NK-92 (cell line): Measurements from ENCODE around the gene LPCAT2.

Source experiments
- DNase-seq: peaks from one replicate; lab custom pipeline; 2025; ENCODE audit not compliant: unreplicated experiment; lab: John Stamatoyannopoulos, UW

Gene LPCAT2

DNA sequence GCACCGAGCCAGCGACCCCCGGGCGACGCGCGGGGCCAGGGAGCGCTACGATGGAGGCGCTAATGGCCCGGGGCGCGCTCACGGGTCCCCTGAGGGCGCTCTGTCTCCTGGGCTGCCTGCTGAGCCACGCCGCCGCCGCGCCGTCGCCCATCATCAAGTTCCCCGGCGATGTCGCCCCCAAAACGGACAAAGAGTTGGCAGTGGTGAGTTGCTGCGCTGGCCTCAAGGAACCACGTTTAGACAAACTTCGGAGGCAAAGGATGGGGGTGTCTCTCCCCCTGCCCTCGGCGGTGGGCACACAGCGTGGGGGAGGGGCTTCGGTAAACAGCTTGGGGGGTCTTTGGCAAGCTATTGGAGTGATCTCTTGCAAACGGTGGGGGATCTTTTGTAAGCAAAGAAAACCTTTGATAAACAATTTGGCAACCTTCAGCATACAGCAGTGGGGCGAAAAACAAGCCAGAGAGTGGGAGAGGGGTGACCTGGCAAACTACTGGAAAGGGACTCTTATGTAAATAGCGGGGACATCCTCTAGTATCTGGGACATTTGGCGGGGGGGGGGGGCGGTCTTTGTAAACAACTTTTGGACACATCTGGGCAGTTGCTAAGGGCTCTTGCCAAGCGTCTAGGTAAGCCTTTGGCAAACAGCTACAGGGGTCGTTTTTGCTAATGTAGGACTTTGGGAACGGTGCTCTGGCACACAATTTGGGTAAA is 29.3 kb upstream of the LPCAT2 start:
- DNase-seq, result no peak

DNA sequence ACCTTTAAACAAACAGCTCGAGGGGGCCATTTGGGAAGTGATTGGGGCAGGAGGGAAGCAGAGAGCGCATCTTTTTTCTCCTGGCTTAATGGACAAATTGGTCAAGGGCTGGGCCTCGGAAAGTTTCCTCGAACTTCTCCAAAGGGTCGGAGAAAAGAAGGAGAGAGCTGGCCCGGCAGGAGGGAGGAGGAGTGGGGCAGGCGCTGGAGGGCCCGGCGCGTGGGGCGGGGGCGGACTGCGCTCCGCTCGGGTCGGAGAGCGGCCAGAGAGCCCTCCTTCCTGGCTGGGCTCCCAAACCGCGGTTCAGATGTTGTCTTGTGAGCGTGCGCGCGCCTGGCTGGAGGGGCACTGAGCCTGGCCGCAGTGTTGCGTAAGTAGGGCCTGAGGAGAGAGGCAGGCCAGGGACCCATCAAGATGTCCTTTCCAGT is 28.6 kb upstream of the LPCAT2 start:
- no peak for DNase-seq

DNA sequence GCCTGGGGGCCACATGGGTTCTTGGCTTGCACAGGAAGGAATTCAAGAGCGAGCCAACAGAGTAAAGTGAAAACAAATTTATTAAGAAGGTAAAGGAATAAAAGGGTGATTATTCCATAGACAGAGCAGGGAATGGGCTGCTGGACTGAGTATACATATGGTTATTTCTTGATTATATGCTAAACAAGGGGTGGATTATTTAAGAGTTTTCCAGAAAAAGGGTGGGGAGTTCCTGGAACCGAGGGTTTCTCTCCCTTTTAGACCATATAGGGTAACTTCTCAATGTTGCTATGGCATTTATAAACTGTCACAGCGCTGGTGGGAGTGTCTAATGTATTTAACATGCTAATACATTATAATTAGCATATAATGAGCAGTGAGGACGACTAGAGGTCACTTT is 27.8 kb upstream of the LPCAT2 start:
- DNase-seq, result no peak

DNA sequence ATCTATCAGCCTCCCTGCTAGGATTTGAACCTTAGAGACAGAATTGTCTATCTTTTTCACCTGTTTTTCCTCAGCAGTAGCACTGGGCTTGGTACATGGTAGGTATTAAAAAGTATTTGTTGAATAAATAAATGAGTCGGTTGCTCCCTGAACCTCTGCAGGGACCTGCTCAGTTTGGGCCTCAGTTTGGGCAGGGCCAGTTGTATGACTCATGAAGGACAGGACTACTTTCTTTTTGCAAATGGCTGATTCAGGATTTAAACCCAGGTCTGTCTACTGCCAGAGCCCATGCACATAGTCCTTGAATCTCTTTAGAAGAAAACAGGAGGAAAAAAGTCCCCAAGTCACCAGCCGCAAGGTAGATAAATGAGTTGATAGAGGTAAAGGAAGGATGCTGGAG is 26.8 kb upstream of the LPCAT2 start:
- no peak for DNase-seq

DNA sequence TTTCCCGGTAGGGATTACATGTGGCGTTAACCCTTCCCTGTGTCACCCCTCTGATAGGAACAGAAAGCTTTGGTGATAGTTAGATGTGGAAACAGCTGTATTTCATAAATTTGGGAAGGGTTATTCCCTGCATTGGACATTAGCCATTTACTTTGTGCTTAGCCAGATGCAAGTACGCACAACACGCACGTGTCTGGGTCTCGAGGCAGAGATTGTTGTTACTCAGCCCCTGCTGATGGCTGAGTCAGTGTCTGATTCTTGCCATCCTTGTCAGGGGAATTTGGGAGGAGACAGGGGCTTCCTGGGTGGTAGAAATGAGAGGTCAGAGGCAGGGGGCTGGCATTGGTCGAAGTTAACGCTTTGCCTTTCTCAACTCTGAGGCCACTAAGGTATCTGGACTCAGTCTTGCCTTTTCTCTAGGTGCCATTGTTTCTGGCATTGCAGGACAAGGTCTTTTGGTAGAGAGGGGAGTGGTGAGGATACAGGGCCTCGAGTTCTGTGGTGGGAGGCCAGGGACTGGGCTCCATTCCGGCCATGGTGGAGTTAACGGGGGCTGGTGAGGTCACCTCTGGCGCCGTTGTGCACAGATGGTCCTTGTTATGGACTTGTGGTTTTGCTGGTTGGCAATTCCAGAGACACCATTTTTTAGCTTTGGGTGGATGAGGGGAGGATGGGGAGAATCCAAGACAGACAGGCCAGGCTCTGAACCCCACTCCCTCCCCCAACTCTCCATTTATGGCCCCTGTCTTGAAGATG is 21.6 kb upstream of the LPCAT2 start:
- DNase-seq, result no peak

DNA sequence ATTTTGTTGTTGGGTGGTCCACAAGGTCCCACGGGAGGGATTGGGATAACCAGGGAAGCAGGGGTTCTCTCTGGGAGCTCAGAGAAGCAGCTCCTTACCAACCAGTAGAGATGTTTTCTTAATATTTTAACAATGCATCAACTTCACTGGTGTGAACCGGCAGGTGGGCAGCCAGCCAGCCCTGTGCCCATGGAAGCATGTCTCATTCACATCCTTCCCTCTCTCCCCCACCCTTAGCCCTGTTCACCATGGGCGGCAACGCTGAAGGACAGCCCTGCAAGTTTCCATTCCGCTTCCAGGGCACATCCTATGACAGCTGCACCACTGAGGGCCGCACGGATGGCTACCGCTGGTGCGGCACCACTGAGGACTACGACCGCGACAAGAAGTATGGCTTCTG is 20.6 kb upstream of the LPCAT2 start:
- no peak for DNase-seq

DNA sequence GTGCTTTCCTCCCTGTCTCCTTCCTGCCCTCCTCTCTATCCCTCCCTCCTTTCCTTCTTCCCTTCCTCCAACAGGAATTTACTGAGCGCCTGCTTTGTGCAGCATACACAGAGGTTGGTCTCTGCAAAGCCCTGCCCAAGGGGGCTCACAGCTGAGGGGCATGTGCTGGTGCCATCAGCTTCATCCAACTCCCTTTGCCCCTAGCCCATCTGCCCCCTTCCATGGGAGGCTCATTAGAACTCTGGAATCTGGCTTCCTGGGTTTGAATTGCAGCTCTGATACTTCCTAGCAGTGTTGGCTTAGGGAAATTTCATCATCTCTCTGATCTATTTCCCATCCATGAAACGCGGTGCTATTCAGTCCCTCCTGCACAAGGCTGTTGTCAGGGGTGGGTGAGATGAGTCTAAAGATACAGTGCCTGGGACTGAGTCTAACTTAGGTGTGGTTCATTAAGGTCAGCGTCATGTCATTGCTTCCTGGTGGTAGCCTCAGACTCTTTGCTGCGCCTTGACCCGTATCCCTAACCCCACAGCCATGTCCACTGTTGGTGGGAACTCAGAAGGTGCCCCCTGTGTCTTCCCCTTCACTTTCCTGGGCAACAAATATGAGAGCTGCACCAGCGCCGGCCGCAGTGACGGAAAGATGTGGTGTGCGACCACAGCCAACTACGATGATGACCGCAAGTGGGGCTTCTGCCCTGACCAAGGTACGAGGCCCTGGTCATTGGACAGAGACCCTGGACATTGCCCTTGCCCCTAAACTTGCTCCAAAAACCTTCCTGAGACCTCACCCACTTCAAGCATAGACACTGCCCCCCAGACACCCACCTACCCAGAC is 19.5 kb upstream of the LPCAT2 start:
- no peak for DNase-seq

DNA sequence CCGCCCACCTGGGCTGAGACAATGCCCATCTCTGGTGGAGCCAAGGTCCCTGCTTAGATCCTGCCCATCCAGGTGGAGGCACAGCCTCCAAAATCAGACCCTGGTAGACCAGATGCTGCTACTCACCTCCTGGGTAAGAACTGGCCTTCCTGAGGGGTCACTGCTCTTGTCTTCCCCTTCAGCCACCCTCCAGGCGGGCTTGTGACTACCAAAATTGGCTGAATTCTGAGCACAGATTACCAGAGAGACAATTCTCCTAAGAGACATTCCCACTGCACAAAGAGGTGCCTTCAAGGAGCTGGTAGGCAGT is 19.0 kb upstream of the LPCAT2 start:
- DNase-seq, result no peak

DNA sequence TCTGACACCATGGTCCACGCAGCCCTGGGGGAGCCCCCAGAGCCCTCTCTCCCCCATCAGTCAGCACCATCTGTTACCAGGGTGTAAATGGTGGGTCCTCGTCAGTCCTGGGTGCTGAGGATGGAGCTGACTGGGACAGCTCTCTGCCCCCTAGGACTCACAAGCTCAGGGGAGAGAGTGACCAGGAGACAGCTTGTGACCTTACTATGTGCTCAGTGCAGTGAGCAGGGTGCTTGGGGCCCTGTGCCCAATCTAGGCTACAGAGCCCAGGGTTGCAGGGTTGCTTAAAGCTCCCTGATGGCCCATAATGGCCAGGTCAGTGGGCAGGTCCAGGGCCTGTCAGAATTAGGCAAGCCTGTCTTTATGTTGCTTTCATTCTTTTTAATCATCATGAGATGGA is 18.6 kb upstream of the LPCAT2 start:
- DNase-seq, result no peak

DNA sequence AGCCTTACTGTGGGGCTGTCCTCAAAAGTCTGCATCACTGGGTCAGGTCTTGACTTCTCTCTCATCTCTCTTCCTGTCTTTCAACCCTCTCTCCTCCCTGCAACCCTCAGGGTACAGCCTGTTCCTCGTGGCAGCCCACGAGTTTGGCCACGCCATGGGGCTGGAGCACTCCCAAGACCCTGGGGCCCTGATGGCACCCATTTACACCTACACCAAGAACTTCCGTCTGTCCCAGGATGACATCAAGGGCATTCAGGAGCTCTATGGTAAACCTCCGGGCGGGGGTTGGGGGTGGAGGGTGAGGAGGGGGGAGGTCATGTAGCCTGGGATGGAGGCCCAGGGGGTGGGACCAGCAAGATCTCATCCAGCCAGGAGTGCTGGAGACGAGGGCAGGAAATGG is 17.2 kb upstream of the LPCAT2 start:
- DNase-seq, result no peak

DNA sequence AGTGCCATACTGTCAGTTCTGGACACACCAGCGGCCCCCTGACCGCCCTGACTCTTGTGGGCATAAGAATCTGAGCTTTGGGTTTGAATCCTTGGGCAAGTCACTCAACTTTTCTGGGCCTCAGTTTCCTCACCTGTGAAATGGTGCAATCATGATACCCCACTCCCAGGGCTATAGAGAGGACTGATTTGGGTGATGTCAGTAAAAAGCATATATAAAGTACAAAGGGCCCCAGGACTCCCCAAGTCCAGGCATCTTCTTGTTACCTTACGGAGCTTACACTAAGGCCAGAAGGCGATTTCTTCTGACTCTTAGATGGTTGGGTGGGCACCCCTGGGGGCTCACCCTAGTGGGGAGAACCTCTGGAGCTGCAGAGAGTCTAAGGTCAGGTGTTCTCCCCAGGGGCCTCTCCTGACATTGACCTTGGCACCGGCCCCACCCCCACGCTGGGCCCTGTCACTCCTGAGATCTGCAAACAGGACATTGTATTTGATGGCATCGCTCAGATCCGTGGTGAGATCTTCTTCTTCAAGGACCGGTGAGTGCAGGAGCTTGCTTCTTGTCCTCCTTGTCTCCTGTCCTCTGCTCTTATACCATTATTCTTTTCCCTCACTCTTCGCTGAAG is 16.0 kb upstream of the LPCAT2 start:
- no peak for DNase-seq

DNA sequence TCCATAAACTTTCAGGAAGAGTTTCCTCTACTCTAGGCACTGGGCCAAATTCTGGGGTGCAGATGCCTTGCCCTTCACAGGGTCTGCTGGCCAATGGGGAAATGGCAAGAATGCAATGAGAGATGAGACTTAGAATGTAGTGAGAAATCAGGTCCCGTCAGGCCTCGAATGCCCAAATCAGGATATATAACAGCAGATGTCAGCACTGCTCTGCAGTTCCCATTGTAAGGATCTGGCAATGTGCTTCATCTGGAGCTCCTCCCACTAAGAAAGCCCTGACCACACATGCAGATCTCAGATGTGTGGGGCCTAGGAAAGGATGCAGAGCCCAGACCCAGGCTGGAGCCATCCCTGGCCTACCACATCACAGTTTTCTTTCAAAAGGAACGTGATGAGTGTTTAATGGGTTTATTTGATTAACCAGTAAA is 13.9 kb upstream of the LPCAT2 start:
- no peak for DNase-seq

DNA sequence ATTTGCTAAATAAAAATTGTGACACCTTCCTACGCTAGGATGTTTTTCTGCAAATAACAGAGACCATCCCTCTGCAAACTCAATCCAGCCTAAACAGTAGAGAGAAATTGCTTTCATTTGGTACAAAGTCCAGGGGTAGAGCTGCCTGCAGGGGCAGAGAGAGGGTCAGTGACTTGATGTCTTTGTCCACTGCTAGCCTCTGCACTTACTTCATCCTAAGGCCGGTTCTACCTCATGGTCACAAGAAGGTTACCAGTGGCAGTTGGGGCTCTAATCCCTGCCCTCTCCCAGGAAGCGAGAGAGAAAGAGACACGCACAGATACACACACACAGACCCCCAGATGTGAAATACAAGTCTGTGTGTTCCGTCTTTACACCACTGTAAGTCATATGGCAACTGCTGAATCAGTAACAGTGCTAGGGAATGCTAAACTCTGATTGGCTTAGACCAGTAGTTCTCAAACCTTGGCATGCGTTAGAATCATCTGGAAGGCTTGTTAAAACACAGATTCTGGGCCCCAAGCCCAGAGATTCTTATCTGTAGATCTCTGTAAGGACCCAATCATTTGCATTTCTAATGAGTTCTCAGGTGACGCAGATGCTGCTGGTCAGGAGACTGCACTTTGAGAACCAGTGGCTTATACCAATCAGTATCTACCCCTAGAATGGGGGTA is 13.1 kb upstream of the LPCAT2 start:
- no peak for DNase-seq

DNA sequence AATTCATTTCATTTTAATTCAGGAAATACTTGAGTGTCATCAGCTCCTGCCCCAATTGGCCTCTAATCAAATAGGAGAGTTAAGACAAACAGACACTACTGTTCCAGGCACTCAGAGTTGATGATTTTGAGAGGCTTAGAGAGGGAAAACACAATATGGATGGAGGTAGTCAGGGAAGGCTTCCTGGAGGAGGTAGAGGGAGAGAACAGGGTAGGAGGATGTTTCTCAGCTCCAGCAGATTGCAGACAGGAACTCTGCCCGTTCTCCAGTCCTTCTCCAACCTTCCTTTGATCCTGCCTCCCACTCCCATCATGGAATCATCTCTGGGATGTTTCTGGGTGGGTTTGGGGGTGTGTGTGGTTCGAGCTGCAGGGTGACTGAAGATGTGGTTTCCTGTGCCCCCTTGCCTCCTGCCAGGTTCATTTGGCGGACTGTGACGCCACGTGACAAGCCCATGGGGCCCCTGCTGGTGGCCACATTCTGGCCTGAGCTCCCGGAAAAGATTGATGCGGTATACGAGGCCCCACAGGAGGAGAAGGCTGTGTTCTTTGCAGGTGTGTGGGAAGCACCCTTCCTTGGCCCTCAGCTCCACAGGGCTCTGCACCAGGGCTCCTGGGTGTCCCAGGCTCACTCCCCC is 12.2 kb upstream of the LPCAT2 start:
- no peak for DNase-seq

DNA sequence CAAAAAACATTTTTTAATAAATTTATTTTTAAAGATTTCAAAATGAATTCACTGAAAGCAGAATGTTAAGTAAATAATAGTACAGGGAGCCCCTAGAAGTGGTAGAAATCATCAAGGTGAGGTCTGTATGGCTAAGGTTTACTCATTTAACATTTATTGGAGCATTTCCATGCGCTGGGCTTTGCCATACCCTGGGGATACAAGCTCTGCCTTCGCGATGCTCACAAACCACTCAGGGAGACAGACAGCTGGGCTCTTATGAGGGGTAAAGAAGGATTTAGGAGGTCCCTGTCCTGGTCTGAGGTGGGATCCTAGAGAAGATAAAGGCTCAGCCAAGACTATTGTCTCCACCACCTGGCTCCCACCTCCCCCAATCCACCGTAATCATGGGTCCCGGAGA is 11.3 kb upstream of the LPCAT2 start:
- no peak for DNase-seq

DNA sequence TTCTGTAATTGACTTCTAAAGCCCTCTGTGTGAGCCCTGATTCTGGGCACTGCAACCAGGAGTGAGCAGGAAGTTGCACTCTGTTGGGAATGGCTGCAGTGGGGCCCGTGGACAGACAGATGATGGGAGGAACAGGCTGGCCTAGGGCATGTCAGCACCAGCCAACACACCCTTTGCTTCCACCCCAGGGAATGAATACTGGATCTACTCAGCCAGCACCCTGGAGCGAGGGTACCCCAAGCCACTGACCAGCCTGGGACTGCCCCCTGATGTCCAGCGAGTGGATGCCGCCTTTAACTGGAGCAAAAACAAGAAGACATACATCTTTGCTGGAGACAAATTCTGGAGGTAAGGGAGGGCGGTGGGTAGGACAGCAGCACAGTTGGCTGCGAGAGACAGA is 10.8 kb upstream of the LPCAT2 start:
- DNase-seq, result no peak

DNA sequence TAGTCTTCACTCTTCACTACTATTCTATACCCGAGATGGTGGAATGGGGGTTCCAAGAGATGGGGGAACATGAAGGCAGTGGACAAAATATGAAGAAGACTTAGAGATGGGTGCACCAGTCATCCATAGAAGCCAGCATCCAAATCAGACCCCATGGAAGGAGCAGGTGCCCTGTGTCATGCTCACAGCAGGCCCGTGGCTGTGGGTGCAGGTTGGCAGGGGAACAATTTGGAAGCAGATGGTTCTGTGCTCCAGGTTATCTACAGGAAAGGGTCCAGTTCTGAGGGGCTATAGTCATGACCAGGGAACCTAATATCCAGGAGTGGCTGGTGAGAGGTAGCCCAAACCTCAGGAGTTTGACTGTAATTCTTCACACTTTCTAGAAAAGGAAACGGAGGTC is 9.6 kb upstream of the LPCAT2 start:
- no peak for DNase-seq

DNA sequence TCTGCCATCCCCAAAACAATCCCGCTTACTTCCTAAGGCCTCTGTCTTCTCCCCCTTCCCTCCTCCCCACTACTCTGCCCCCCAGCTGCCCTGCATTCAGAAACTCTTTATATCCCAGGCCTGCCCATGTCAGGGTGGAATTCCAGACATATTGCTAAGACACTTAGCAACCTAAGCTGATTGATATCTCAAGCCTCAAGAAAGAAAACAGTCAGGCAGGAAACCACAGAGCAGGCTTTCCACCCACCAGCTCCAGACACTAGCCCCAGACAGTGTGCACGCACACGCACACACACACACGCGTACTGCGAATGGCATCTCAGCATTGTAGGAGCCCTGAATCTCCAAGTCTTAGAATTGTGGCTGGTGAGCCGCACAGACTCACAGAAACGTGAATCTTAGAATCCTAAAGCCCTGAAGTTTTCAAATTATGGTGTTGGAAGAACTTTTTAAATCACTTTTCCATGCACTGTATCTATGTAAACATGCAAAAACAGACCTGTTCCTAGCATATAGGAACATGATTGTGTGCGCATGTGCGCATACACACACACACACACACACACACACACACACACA is 8.8 kb upstream of the LPCAT2 start:
- no peak for DNase-seq

DNA sequence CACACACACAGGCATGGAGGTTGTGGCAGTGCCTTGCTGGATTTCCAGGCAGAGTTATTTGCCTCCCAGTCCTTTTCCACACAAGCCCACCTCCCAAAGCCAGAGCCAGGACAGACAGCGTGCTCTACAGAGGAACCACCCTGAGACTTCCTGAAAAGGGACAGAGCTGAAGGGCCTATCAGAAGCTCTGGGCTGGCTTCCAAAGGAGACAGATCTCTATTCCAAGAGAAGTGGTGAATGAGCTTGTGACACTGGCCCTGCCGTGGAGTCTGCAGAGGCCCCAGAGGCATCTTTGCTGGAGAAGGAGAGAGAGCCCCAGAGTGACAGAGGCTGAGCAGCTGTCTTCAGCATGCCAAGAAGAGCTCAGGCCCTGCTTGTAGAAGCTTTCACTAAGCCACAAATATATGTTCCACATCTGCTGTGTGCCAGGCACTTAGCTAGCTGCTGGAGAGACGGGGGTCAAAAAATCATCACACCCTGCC is 8.3 kb upstream of the LPCAT2 start:
- DNase-seq, result no peak
